ENCODE results near the gene PLCD1.
"Not testable (repeated sequence)": the region's sequence is repeated elsewhere in the genome, so short reads cannot be mapped to it uniquely, and the experiment has no call there.

The PLCD1 gene

DNA sequence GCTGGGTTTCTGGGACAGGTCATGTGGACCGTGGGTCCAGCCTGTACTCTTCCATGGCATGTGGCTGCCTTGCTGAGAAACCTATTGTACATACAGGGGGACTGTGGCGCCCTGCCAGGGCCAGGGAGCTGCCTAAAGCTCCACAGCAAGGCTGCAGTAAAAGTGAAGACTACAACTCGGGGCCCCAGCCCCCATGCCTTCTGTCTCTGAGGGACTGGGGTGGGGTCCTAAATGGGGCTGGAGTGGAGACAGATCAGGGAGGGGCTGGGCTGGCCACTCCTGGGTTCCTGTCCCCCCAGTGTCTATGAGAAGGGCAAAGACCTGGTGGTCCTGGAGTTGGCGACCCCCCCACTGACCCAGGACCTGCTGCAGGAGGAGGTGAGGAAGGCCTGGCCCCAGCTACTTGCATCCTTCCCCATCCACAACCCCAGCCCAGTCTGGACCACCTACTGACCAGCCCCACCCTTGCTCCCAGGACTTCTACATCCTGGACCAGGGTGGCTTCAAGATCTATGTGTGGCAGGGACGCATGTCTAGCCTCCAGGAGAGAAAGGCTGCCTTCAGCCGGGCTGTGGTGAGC is 31.6 kb downstream of the PLCD1 start:
- no peak for DNase-seq

DNA sequence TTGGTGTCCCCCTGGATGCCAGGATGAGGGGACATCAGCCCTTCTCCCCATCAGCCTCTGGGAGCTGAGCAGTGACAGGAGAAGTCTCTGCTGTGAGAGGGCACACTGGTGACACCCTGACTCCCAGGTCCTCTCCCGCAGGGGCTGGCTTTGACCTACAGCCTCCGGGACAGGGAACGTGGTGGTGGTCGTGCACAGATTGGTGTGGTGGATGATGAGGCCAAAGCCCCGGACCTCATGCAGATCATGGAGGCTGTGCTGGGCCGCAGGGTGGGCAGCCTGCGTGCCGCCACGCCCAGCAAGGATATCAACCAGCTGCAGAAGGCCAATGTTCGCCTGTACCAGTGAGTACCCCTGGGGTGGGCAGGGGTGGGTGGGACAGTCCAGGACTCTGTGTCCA is 32.1 kb downstream of the PLCD1 start:
- no peak for DNase-seq

DNA sequence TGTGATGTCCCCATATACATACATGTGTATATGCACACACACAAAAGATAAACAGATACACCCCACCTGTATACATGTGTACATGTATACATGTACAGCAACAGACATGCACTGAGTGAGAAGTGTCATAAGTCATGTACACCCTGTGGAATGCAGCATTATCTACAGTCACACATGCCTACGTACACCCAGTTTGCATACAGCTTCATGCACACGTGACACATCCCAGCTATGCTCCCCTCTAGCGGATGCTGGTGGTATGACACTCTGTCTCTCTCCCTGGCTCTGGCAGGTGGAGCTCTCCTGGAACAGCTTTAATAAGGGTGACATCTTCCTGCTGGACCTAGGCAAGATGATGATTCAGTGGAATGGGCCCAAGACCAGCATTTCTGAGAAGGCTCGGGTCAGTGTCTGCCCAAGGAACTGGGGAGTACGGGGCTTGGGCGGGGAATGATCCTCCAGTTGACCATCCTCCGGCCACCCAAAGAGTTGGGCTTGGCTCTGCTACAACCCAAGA is 32.6 kb downstream of the PLCD1 start:
- peak; percentile 67 for DNase-seq

DNA sequence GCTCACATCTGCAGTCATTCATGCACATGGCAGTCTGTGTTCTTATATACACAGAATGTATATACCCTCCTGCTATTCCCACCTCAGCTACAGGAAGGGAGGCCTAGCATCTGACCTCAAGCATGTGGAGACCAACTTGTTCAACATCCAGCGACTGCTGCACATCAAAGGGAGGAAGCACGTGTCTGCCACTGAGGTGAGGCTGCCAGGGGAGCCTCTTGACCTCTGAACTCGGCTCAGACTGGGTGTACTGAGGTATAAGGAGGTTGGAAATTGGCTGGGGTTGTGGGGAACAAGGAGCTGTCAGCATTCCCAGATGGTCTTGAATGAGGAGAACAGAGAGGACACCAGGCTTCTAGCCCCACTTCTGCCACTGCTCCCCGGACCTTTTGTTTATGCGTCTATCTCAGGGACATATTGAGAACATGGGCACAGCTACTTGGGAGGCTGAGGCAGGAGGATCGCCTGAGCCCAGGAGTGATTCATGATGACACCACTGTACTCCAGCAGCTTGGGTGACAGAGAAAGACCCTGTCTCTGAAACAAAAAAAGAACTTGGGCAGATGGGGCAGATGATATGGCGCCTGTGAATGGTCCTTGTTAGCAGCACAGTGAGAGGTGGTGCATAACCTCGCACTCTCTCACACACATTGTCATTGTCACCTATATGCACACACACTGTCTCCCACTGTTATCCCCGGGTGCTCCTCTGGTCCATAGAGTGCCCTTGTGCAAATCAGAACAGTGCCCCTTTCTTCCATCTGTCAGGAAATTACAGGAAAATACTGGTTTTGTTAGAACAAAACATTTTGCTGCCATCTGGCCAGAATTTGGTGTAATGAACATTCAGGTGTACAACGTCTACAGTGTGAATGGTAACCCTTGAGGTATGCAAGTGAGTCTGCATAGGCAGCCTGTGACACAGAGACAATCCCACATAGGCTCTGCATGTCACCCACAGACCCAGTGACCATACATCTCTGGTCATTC is 33.5 kb downstream of the PLCD1 start:
- DNase-seq = no peak

DNA sequence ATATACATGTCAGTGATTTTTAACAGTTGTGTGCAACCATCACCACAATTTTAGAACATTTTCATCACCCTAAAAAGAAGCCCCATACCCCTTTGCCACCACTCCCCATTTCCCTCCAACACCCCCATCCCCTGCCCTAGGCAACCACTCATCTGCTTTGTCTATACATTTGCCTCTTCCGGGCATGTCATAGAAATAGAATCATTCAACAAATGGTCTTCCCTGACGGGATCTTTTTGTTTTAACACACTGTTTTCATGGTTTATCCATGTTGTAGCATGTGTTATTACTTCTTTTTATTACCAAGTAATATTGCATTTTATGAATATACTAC is 34.8 kb downstream of the PLCD1 start:
- DNase-seq = no peak

DNA sequence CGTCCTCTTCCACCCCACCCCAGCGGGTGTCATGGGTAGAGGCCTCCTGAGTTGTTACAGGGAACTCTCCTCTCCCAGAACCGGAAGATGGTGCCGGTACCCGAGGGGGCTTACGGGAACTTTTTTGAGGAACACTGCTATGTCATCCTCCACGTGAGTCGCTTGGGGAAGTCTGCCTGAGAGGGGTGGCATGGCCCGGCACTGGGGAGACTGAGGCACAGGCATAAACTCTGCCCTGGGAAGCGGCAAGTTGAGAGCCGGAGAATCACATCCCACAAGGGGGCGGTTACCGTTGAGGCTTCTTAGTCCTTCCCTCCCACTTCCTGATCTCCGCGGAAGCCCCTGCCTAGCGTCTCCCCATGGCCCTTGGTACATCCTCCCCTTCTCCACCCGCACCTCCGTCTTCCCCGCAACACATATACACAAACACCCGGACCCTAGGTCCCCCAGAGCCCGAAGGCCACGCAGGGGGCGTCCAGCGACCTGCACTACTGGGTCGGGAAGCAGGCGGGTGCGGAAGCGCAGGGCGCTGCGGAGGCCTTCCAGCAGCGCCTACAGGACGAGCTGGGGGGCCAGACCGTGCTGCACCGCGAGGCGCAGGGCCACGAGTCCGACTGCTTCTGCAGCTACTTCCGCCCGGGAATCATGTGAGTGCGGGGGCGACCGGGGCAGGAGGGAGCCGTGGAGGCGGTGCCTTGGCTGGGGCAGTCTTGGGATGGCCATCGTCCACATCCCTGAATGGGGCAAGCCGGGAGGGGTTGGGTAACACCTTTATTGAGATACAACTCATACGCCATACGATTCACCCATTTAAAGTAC is 35.4 kb downstream of the PLCD1 start:
- DNase-seq = no peak

DNA sequence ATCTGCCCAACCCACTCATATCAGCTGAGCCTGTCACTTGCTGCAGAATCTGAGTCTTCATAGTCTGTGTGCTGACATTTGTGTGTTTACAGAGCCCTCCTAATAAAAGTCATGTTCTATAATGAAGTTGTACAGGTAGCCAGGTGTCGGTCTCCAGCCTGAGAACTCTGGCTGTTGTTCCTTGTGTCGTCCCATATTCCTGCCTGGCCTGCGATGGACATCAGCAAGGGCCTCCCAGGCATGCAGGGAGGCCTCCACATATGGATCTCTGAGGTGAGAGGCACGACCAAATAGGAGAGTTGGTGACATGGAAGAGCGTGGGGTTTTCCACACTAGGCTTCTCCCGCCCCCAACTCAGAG is 36.0 kb downstream of the PLCD1 start:
- no peak for DNase-seq

DNA sequence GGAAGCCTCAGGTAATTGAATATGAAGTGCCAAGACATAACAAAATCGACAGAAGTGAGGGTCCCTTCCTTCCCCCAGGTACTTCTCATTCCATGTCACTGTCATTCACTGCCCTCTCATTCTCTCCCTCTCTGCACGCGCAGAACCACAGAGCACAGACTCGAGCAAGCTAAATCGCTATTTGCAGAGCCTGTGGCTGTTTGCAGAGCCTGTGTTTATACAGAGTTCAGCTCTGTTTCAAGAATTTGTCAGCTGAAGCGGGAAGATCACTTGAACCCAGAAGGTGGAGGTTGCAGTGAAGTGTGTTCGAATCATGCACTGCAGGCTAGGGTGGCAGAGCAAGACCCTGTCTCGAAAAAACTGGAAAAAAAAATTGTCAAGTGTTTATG is 36.4 kb downstream of the PLCD1 start:
- DNase-seq = no peak

DNA sequence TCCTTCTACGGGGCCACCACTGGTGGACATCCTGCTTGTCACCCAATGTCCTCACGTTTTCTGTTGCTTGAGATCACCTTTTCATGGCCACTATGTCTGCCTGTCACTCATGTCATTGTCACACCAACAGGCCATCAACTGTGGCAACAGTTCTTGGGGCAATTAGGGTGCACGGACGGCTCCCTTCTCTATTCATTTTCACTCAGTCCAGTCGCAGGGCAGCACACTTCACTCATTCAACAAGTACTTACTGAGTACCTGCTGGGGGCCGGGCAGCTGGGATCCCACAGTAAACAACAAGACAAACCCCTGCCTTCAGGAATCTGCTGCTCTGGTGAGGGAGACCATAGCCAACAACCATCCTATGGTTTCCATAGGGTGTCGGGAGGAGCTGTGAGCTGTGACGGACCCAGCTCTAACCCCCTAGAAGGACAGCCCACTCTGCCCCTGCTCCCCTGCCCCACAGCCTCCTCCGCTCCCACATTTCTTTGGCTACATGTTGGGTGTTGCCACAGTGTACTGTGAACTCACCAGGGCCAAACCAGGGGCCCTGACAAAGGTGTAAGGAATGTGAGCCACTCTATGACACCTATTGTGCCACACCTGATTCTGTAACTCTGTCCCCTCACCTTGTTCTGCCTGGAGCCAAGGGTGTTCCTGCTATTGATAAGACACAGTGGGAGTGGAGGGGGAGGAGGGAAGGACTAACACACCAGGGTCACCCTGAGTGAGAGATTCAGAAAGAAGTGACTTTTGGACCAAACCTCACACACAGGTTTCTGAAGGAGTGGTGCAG is 37.0 kb downstream of the PLCD1 start:
- DNase-seq = no peak

DNA sequence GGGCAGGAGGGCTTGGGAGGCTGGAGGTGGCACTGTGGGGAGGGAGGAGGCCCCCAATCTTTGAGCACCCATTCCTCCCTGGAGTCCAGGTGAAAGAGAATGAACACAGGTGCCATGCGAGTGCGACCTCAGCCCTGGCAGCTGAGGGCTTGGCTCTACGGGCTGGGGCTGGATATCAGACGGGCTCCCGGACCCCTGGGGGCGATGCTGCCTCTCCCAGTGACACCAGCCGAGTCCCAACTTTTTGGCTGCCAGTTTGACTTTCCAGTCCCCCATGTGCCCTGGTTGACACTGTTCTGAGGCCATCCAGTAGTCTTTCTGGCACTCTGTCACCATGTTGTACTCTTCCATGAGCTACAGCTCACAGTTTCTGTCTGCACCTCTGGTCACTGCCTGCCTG is 37.6 kb downstream of the PLCD1 start:
- no peak for DNase-seq

DNA sequence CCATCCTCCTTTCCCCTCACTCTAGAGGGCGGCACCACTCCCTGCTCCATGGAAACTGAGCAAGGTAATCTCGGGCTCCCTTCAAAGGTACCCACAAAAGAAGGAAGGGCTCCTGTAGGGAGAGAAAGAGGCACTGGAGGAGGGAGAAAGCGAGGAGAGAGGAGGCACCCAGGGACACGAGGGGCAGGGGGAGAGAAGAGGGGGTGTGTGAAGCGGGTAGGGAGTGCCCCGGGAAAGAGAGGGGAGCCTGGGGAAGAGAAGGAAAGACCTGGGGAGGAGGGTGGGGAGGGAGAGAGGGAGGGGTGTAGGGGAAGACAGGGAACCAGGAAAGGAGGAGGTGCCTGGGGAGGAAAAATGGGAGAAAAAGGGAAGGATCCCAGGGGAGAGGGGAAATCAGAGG is 38.3 kb downstream of the PLCD1 start:
- no peak for DNase-seq

DNA sequence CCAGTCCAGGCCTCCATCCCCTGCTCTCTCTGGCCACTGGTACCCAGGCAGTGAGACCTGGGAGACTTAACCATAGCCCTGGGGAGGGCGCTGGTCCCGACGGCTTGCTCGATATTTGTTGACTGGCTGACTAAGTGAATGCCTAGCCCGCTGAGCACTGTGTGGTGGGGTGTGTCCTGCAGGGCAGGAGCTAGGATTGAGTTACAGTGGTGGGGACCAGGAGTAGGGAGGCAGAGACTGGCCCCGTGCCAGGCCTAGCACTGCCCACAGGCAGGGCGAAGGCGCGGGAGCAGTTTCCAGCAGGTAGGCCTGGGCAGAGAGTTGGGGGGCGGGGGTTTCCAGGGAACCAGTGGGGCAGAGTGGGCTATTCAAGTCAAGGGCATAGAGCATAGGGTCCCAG is 38.9 kb downstream of the PLCD1 start, which contains the start of gene VILL:
TSS of gene VILL (plus strand) at position 260 of the 400 bp plus-strand sequence. CDS start 2,887 bp downstream, outside the sequence.
- no peak for DNase-seq

DNA sequence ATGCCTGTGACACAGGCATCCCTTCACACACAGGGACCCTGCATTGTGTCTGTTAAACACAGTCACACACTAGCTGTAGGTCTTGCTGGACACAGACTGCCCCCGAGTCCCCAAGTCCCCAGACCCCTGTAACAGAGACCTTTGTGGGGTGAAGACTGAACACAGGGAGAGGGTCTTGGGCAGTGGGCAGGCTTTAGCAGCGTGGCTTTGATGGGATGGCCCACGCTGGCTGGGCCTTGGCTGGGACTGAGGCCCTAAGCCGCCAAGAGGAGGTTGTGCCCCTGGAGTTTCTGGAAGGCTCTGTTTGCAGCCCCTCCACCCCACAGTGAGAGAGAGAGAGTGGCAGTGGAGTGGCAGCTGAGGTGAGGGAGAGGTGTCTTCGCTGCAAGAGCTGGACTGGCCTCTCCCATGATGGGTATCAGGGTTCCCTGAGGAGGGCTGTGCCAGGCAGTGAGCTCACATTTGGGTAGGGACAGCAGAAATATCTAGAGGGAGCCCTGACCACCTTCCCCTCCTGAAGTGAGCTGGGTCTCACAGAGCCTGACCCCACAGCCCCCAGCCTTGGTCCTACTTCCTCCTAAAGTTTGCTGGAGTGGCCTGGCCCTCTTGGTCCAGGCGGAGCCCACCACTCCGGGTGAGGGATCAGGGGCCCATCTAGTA is 39.5 kb downstream of the PLCD1 start:
- no peak for DNase-seq

DNA sequence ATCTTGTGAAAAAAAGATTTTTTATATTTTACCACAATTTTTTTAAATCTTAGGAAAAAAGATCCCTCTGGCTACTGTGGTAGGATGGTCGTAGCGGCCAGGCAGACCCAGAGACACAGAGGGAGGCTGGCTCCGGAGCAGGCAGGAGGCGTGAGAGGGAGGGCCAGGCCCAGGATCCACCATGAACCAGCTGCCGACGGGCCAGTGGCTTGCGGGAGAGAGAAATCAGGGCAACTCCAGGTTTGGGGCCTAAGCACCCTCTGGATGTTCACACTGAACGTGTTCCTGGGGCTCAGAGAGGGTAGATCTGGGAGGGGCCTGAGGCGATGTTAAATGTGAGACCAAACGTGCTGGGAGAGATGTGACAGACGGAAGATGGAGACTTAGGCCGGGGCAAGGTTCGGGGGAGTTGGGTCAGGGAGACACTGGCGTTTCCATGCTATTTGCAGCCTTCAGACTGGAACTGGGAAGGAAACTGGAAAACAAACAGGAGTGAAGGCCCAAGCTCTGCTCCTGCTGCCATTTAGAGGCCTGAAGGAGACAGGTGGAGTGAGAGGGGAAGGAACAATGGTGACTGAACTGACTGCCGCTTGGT is 40.4 kb downstream of the PLCD1 start:
- no peak for DNase-seq

DNA sequence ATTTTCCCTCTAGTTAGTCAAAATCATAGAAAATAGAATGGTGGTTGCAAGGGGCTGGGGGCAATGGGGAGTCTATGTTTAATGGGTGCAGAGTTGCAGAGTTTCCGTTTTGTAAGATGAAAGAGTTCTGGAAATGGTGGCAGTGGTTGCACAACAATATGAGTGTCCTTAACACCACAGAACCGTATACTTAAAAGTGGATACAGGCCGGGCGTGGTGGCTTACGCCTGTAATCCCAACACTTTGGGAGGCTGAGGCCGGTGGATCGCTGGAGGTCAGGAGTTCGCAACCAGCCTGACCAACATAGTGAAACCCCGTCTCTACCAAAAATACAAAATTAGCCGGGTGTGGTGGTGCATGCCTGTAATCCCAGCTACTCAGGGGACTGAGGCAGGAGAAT is 41.1 kb downstream of the PLCD1 start:
- not testable (repeated sequence) for DNase-seq

DNA sequence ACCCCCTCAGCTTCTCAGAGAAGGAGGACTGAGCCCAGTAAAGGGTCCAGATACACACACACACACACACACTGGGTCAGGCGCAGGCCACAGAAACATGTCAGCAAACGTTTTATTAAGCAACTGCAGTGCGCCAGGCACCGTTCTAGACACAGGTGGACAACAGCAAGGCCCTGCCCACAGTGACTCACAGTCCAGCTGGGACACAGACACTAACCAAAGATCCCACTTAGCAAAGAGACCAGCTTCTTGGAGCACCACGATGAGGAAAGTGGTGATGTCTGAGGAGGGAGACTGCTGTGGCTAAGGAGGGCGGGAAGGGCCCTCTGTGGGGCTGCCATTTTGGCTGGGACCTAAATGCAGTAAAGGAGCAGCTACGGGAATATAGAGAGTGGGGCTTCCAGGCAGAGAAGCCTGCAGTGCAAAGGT is 41.7 kb downstream of the PLCD1 start:
- DNase-seq = no peak

DNA sequence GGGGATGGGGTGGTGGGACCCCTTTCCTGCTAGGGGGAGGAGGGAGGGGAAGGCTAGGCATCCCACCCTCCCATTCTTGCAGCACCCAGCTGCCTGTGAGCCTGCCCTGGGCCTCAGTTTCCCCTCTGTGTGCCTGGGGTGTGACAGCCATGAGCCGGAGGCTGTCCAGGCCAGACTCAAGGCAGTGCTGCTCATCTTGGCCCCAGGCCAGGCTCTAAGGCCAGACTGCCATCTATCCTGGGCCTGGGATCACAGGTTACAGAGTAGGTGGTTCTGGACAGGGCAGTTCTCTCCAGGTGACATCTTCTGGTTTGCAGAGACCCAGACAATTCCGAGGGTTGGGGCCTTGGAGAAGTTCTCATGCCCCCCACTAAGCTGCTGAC is 42.1 kb downstream of the PLCD1 start:
- no peak for DNase-seq

DNA sequence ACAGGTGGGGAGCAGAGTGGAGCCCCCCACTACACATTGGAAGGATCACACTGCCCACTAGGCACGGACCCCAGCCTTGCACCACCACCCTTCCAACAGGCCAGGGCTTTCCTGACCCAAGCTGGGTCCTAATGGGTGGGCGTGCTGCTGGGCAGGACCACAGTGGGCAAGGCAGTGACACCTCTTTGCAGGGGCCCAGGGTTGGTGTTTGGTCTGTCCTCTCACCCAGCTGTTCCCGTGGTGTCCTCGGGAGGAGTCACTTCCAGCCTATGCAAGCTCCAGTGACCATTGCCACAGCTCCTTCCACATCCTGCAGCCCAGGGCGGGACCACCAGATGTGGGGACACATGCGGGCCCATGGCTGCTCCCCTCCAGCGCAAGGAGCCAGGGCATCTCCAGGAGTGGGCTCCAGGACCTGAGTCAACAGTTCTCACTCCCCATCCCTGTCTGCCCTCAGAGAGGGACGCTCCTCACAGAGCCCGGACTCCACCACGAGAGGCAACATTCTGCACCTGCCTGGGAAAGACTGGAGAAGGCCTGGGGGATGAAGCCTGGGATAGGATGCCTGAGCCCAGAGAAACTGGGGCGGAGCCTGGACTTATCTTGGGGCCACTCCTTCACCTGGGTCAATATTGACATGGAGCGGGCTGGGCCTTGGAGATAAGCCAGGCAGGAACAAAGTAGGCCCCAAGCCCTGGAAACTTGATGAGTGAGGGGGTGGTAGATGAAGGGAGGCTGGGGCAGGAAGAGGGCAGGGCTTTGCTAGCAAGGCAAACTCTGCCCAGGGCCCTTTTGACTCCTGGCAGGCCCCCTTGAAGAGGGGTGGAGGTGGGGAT is 42.7 kb downstream of the PLCD1 start:
- peak; percentile 52 for DNase-seq

DNA sequence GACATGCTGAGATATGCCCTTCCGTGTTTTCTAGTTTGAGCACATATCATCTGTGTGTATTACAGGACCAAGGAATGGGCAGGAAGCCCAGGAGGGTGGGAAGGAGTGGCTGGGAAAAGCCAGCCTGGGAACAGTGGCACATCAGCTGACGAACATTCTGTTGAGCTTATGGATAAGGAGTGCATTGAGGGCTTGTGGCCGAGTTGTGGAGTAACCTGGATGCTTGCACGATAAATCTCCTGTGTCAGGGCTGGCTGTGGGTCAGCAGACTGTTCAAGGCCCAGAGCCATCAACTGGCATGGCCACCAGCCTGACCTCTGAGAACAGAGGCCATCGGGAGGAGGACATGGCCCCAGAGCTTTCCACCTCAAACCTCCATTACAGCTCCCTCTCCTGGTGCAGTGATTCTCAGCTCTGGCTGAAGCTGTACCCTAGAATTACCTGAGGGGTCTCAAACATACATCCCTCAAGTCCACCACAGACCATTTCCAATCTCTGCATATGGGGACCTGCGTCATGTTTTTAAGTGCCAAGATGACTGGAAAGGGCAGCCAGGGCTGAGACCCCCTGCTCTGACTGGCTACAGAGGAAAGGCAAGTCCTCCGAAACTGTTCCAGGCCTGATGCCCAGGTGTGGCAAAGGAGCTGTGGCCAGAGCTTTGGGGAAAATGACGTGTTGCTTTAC is 43.7 kb downstream of the PLCD1 start:
- DNase-seq = no peak

DNA sequence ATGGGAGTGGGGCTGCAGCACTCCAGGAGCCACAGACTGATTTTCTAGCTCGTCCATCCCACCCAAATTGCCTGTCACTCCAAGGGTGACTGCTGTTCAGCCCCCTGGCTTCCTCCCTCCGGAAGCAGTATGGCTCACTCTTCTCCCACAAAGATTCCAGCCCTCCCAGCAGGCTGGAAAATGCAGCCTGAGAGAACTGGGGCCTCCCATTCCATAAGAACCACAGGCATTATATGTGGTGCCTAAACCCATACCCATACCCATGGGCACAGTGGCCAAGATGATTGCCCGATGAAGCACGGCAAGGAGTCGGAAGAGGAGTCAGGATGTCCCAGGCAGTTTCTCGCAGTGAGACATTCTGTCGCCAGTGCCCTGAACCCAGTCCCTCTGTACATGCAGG is 44.8 kb downstream of the PLCD1 start:
- no peak for DNase-seq
